Activated CD4-positive, alpha-beta T cell treated with anti-CD3 and anti-CD28 coated beads, Interleukin-2, amount 50 U/mL, for 48 hours (primary cell): ENCODE results near the gene EVA1C.
"Not testable (repeated sequence)": the region's sequence is repeated elsewhere in the genome, so short reads cannot be mapped to it uniquely, and the experiment has no call there.

ENCODE experiments used
- DNase-seq, 2 experiments: peaks; one replicate each; pipeline ENCODE4 v3.0.0-alpha.2; 2020

The EVA1C gene, protein sequence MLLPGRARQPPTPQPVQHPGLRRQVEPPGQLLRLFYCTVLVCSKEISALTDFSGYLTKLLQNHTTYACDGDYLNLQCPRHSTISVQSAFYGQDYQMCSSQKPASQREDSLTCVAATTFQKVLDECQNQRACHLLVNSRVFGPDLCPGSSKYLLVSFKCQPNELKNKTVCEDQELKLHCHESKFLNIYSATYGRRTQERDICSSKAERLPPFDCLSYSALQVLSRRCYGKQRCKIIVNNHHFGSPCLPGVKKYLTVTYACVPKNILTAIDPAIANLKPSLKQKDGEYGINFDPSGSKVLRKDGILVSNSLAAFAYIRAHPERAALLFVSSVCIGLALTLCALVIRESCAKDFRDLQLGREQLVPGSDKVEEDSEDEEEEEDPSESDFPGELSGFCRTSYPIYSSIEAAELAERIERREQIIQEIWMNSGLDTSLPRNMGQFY

DNA sequence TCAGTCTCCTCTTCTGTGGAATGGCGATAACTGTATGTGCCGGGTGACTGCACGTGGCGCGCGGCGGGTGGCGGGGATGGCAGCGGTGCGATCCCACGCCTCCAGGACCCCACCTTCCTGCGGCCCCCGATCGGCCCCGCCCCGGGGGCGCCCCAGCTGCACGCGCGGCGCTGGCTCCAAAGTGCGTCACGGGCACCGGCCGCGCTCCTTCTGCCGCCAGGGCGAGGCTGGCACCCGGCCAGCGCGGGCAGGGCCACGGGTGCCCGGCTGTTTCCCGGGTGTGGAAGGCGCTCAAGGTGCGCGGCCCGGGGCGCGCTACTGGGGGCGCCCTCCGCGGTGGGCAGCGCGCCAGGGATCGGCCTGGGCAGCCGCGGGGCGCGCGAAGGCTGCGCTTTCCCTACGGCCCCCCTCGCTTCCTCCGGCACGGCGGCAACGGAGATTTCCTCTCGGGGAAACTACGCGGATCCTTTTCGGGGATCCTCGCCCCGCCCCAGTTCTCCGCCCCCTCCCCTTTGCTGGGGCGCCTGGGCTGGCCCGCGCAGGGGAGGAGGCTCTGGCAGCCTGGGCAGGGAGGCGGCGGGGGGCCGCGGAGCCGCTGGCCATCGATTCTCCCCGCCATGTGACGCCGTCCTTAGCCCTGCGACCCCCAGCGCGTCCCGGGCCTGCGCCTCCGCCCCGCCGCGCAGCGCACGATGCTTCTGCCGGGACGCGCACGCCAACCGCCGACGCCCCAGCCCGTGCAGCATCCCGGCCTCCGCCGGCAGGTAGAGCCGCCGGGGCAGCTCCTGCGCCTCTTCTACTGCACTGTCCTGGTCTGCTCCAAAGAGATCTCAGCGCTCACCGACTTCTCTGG, at the start of gene EVA1C:
TSS of gene EVA1C (plus strand) at position 545 of the 853 bp plus-strand sequence. CDS start at position 693, 148 bp downstream.
- peak; percentile 73 to 78 for DNase-seq

DNA sequence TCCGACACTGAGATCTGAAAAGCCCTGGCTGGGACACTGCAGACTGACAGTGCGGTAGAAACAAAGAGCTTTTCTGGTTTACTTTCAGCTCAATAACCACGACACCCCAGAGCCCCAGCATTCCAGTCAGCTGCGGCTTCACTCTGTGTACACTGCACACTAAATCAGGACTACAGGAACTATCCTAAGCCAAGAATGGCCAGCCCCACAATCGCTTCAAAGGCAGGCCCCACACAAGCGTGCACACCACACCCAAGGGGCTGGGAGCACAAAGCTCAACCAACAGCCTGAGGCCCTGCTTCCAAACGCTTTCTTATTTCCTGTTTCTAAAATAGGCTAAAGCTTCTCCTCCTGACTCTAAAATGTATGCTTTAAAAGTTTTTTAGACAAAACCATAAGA, 48.1 kb upstream of the EVA1C start:
- no peak for DNase-seq

DNA sequence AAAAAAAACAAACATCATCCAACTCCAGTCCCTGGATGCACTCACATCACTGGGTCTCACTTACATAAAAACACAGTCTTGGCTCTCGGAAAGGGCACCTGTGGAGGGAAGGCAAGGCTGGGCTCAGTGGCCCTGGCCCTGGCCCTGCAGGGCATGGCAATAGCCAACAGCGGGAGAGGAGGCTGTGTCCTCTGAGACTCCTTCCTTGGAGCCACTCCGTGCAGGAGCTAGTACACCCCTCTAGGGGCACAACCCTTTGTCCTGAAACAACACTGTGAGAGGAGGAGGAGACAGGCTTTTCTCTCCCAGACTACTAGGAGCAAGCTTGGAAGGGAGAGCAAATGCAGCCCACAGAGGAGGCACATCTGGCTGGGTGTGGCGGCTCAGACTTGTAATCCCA, 47.7 kb upstream of the EVA1C start:
- DNase-seq: no peak

DNA sequence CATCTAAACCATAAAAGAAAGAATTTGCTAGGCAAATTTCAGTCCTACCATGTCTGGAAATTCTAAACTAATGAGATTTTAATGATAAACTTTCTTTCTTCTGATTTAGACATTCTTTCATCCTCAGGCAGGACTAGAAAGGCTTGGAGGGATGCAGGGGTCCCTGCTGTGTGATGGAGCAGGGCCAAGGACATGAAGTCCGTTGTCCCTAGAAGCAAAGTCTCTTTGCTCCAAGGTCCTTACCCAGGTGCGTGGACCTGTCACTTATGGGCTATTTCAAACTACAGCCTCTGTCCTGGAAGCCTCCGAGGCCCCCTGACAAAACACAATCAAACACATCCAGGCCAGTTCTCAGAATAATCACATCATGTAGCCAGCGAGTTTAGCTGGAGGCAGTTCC, 46.3 kb upstream of the EVA1C start:
- DNase-seq: no peak

DNA sequence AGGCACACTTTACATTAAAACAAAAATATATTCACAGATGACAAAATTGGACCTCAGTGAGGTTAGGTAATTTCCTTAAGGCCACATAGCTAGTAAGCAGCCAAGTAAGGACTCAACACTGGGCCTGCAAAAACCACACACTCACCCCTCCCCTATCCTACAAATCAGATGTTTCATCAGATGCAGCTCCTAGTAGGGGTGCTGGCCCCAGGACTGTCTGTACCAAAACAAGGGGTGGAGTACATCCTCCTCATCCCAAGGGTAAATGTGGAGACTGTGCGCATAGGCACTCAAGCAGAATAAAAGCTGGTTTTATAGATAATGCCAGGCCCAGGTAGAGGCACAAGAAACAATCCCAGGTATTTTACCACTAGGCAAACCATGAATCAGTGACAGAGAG, 45.3 kb upstream of the EVA1C start:
- no peak for DNase-seq

DNA sequence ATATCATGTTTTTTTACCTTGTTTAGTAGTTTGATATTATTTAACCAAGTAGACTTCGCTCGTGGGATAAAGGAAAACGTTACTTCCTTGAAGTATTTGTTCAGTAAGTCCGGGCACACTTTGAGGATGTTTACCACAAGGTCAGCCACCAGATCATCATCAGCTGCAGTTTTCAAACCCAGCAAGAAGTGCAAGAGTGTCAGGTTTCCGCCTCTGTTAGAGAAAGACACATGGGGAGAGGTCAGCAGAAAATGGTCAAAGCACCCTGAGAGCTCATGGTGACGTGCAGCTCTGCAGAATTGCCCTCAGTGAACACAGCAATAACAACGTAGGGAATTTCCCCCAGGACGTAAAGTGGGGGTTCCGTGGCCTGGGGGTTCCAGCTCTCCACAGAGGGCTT, 44.1 kb upstream of the EVA1C start:
- no peak for DNase-seq

DNA sequence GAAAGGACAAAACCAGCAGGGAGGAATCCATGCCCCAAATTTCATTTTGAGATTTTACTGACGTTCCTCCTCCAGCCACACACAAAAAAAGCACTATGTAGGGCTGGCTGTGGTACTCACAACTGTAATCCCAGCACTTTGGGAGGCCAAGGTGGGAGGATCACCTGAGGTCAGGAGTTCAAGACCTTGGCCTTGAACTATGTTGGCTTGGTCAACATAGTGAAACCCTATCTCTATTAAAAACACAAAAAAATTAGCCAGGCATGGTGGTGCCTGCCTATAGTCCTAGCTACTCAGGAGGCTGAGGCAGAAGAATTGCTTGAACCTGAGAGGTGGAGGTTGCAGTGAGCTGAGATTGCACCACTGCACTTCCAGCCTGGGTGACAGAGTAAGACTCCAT, 43.5 kb upstream of the EVA1C start:
- DNase-seq: not testable (repeated sequence)

DNA sequence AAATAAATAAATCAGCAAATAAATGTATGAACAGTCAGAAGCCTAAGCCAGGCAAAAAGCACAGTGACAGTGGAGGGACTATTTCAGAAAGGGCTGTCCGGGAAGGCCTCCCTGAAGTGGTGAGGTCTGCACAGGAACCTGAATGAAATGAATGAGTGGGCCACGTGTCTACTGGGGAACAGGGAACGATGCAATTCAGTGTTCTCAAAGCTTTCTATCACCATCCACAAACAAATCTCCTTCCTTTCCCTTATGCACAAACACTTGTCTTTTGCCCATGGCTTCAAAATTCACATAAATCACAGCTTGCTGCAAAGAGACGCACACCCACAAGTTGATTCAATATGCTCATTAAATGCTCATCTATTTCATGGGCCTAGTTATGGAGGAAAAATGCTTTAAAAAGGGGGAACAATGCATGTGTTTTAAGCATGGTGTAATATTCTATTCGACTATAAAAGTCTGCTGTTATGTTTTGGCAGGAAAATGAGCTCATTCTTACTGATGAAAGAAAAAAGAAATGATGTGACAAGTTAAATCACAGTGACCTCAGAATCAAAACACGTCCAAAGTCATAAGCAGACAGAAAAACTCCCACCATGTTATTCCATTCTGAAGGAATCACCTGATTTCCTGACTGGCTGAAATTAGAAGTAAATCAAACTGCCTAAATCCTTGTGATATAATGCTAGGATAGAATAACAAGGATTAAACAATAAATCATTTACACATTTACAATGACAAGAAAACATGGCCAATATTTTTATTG, 41.3 kb upstream of the EVA1C start:
- no peak for DNase-seq

DNA sequence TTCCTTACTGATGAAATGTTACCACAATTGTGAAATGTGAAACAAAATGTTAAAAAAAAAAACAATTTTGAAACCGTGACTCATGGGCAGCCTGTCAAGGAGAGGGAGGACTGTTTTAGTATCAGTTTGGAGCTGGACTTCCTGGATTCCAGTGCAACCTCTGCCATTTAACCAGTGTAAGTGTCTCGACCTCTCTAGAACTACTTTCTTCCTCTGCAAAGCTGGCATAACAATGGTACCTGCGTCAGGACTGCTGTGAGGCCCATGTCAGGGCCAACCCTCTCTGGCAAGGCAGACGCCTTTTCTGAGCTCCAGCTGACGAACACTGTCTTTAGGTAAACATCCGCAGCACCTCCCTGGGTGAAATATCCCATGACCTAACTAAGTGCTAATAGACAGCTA, 40.6 kb upstream of the EVA1C start:
- DNase-seq: no peak

DNA sequence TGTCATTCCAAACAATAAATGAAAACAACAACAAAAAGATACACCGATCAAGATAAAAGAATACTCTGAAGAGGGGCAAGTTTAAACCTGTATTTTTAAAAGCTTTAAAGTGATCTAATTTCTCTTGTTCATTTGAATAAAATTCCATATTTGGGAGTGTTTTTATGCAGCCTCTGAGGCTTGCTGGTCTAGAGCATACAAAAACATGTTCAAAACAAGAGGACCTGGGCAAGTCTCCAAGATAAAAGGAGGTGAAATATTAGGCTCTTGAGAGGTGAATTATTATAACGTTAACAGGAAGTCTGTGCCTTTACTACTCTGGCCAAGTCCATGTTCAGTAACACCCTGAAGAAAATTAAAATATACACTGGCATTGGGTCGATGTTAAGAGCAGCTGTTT, 39.8 kb upstream of the EVA1C start:
- no peak for DNase-seq

DNA sequence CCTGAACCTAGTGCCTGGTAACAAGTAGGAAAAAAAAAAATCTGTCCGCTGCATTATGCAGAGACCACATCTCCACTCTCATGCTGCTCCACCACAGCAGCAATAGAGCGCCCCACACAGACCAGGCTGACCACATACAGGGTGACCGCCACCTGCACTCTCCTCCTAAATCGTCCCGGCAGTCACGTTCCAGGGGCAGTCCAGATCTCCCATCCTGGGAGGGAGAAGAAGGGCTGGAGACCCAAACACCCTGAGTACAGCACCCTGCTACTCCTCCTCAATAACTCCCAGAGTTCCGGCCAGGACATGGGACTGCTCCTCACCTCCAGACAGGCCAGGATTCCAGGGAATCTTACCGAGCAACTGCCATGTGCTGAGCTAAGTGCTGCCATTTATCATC, 35.0 kb upstream of the EVA1C start:
- DNase-seq: no peak

DNA sequence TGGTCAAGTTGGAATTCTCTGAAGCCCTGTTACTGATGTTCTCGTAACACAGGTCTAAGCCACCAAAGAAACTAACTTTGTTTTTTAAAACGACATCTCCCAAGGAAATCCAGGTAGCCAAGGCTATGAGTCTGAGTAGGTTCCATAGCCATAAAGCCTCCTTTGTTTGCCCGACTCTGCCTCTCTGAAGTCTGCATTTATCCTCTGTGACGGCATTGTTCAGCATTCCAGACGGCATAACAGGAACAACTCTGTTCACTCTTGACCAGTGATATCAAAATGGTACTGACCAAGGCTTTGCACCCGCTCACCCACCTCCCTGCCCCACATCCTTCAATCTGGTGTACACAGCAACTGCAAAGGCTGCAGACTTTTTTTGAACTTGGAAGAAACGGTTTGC, 34.5 kb upstream of the EVA1C start:
- no peak for DNase-seq

DNA sequence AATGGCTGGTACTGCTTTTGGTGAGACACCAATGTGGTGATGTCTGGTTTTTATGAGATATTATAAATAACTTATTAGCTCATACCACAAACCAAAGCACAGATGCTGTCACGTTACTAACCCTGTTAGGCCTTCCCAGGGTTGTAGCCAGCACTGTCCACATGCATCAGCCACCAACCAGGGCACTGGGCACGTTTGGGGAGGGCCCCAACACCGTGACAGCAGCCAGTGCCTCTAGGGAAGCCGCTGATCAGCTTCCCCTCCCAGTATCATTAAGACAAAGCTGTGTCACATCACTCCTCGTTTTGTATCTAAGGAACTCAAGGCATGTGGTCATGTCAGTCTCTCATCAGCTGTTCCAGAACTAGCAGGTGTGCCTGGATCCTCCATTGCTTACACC, 33.5 kb upstream of the EVA1C start:
- no peak for DNase-seq

DNA sequence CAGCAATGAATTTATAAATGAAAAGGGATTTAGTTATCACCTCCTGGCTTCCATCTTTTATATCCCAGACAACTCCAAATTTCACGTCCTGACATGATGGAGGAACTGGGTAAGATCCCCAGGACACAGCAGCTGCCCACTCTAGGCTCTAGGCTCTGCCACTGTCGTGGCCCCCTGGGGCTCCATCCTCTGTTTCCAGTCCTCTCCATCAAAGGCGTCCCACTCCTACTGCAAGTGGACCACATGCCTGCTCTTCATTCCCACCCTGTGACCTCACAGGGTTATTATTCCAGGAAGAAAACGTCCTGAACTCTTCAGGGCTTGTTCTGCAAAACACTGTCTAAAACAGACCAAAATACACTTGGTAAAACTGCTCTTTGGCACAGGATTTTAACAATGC, 31.6 kb upstream of the EVA1C start:
- DNase-seq: no peak

DNA sequence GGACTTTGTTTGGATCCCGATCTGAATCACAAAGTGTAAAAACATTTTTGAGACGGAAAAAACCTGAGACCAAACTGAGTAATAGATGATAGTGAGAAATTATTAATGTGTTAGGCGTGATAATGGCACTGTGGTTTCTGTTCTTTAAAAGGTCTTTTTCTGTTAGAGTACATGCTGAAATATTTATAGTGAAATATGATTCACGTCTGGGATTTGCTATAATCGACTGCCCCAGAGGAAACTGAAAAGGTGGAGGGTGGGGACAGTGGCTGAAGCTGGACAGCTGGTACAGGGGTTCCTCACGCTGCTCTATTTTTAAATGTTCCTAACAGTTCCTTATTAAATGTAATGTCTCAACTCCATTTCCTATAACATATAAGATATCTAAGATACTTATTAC, 30.9 kb upstream of the EVA1C start:
- no peak for DNase-seq

DNA sequence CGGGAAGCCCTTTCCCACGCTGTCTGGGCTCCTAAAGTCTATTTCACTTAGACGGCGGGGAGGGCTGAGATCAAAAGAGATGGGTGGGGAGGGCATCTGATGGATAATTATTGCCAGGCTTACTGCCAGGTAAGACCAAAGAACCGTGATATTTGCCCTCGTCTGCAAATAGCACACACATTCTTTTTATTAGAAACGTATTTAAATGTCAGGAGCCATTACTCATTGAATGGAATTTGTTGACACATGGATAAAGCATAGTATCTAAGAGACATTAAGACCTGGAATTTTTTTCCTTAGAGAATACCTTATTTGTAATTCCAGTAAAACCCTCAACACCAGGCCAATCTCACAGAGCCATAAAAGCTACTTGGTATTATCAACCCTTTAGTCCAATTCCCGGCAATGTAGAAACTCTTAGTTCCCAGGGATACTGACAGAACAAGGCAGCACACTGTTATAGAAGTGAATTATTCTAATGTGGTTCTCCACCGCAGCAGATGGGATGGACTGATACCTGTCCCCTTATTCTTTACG, 30.3 kb upstream of the EVA1C start:
- DNase-seq: no peak

DNA sequence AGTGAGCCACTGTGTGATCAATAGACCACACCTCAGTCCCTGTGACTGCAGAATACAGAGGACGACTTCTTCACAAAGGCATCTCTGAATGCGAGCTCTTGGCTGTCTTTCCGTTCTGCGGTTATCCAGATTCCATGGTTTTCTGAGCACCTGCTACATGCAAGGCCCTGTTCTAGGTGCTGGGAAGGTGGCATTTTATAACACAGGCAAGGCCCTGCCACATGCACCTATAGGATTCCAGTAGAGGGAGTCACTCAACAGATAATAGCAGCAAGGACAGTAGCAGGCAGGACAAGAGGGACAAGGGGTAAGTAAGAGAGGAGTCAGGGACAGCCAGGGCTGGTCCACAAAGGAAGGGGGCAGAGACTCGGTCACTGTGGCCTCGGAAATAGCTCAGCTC, 28.7 kb upstream of the EVA1C start:
- DNase-seq: no peak

DNA sequence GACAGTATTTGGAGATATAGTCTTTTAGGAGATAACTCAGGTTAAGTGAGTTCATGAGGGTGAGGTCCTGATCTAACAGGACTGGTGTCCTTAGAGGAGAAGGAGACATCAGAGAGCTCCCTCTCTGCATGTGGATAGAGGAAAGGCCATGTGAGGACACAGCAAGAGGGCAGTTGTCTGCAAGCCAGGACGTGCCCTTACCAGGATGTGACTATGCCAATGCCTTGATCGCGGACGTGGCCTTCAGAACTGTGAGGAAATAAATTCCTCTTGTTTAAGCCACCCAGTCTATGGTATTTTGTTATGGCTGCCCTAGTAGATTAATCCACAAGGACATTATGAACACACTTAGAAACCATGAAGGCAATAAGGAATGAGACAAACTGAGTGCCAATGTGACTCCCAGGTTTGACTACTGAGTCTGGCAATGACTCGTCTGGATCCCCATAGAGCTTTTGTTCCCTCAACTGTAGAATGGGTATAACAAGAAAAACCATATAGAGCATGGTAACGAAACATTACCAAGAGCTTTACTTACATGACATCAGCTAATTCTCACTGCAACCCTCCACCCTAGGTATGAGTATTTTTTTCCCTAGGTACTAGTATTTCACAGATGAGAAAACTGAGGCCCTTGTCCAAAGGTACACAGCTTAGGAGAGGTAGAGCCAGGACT, 26.2 kb upstream of the EVA1C start:
- DNase-seq: no peak

DNA sequence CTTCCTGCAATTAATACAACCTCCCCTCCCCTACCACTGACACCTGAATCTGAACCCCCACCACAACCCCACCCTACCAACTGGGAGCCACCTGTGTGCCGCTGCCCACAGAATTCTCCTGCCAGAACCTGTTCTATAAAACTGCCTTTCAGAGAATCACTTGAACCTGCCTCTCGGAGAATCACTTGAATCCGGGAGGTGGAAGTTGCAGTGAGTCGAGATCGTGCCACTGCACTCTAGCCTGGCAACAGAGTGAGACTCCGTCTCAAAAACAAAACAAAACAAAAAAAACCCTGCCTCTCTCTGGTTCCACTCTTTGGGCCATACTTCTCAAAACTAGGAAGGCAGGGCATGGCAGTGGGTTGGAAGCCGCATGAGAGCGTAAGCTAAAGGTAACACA, 25.4 kb upstream of the EVA1C start:
- no peak for DNase-seq

DNA sequence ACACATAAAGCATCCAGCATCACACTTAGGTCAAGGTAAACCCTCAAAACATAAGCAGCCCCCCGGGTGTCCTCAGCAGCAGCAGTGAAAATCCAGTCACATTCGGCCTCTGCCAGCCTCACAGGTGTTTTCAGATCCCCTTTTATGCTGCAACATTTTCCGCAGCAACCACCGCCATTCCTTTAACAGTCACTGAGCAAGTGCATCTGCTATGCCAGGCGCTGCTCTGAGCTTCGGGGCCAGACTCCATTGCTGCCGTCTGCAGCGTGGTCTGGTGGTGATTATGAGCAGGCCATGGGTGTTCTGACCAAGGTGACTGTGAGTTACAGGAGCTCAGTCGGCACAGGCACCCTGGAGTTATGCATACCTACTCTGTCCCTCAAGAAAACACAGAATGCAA, 24.2 kb upstream of the EVA1C start:
- DNase-seq: no peak

DNA sequence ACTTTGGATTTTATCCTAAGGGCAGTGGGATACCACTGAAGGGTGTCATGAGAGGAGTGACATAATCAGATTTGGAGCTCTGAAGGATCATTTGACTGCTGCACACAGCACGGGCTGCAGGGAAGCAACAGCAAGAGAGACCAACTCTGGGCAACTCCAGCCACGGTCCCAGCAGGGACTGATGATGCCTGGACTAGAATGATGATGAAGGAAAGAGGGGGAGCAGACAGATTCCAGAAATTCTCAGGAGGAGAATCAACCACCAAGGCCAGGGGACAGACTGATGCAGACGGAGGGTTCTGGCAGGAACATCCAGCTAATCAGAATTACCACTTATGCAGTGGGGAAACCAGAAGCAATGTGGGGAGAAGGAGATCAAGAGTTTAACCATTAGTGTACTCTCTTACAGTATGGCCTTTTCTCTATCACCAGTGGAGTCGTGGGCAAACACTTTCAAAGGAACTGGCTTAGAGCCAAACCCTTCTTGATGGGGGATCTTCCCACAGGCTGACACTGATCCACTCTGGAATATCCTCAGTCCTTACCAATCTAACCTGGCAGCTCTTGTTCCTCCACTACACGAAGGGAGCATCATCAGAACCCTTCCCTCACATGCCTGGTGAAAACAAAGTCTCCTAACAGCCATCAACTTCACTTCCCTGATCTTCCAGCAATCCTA, 23.0 kb upstream of the EVA1C start:
- no peak for DNase-seq
